Endometrium (tissue), 2 donors: ENCODE data around the gene TIMM8B.

Experiments
- FAIRE-seq: peaks from 2 replicates; lab custom pipeline; 2012; peaks lifted over from hg19 to GRCh38; lab: Jason Lieb, UNC
- donor health status: control.
- donor health status: control.

Gene TIMM8B

DNA sequence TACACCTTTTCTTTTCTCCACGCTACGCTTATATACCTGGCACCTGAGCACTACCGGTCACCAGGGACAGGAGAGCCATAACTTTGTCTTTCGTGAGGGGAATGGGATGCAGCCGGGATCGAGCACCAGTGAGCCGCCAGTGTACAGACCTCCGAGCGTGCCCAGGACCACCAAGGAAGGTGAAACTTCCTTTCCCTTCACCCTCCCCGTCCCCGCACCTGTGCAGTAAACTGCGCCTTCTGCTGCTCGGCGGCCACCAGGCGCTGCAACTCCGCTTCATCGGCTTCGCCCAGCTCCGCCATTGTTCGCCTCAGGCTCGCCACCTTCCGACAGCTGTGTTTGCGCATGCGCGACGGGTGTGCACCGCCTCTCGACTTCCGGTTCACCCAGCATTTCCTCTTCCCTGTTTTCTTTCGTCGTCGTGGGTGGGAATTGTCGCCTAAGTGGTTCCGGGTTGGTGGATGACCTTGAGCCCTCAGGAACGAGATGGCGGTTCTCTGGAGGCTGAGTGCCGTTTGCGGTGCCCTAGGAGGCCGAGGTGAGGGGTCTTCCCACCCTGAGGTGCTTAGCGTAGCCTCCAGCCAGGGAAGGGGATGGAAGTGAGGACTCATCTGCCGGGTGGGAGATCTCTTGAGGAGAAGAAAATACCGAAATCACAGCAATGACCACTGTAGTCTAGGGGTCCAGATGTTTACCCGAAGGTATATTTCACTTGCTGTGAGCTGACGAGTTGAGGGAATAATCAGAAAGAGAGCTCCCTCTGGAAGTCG, at the start of gene TIMM8B, which contains the start of gene SDHD:
TIMM8B (minus strand) TSS at position 335 of the 770 bp plus-strand sequence; CDS start at position 302, 33 bp downstream.
SDHD (plus strand) TSS at position 452 of the 770 bp plus-strand sequence; CDS start at position 487, 35 bp downstream.
- peak; percentile 57 for FAIRE-seq

GRCh38 chr11:112134473-112134872, 47.9 kb upstream of the TIMM8B start:
- FAIRE-seq, result no peak

DNA sequence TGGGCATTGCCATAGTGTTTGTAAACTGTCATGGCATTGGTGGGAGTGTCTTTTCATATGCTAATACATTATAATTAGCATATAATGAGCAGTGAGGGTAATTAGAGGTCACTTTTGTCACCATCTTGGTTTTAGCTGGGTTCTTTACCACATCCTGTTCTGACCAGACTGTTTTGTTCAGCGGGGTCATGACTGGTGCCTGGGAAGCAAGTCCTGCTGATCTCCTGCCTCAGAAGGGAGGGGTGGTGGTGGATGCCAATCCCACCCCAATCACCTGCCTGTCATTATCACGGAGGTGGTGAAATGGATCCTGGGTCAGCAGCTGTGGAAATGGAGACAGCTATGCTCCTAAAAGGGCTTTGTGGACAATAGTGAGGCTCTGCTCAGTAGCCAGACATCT, 46.2 kb upstream of the TIMM8B start:
- no peak for FAIRE-seq

DNA sequence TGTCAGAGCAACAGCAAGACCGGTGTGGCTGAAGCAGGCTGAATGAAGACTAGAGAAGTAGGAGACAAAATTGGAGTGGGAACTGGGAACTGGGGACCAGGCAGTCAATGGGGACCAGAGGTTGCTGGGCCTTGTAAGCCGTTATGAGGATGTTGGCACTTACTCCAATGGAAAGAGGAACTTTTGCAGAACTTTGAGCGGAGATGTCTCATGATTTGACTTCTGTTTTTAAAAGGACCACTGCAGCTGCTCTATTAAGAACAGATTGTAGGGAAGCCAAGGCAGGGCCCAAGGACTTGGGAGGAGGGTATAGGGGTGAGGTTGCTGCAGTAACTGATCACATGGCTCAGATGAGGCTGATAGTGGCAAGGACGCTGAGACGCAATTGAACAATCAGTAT, 43.1 kb upstream of the TIMM8B start:
- no peak for FAIRE-seq

- no peak for FAIRE-seq
Measured at GRCh38 chr11:112128483-112129121, 42.0 kb upstream of the TIMM8B start.

DNA sequence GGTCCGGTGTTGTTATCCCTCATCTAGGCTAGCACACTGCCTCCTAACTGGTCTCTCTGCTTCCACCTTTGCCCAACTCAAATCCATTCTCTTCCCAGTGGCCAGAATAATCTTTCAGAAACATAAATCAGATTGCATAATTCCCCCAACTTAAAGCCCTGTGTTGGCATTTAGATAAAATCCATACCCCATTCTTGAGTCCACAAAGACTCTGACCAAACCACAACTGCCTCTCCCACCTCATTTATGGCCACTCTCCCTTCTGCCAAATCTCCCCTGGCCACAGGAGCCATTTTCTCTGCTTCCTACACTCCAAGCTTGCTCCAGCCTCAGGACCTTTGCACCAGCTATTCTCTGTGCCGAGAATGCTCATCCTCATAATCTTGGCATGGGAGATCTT, 40.5 kb upstream of the TIMM8B start:
- no peak for FAIRE-seq

DNA sequence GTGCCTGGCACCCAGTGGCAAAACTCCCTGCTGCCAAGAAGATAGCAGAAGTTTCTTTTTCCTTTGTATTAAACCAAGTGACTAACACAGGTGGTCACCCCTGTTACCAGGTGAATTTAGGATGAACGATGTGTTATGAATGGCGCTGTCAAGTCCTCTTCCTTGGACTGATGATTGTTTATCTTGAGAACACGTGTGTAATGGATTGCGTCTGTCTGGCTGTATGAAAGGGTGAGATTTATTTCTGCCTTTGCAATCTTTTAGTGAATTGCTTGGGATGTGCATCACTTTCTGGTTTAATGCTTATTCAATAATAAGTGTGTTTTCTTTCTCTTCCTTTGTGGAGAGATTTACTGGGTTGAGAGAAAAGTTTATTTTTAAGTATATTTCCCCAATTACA, 36.6 kb upstream of the TIMM8B start:
- FAIRE-seq, result no peak

GRCh38 chr11:112121981-112122615, 35.5 kb upstream of the TIMM8B start:
- no peak for FAIRE-seq

GRCh38 chr11:112118176-112118575, 31.6 kb upstream of the TIMM8B start:
- no peak for FAIRE-seq

- FAIRE-seq, result no peak
Measured at GRCh38 chr11:112115386-112115785, 28.8 kb upstream of the TIMM8B start.

DNA sequence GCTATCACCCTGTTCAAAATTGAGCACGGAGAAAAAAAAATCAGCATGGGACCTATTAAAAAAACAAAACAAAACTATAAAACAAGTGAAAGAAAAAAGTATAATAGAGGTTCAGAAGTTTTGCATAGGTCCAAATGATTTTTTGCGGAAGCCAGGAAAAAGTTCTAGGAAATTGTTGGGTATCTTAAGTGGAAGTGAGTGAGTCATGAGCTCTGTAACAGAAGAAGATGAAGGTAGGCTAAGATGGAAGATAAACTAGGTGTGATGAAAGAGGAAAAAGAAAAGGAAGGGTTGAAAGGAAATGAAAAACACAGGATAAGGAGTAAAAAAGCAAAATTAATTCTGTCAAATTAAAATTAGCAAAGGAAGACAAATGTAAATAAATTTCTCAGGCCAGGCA, 27.9 kb upstream of the TIMM8B start:
- no peak for FAIRE-seq

DNA sequence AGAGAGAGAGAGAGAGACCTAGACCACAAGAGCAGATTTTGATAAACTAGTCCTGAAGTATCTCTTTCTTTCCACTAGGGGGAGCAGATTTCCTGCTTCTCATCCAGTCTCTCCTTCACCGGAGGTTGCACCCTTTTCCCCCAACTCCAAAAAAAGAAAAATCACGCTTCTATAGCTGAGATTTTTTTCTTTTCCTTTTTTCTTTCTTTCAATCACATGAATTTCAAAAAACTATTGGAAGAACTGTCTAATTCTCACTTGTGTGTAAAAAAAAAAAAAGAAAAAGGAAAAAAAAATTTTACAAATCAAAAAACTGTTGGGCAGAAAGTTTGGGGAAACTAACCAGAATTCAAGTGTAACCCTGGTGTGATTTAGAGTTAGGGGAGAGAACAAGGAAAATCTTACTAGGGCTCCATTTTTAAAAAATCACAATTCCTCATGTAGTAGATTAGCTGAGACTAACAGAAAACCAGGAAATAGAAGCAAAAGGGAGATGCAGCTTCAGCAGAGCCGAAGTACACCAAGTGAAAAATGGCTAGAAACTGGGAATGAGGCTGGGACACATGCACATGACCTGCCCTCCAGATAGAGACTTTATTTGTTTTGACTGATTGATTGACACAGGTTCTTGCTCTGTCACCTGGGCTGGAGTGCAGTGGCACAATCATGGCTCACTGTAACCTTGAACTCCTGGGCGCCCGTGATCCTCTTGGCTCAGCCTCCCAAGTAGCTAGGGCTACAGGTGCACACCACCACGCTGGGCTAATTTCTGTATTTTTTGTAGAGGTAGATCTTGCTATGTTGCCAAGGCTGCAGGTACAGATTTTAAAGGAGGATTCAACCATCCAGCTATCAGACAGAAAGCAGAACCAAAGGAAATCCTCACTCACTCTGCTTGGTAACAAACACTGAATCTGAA, 27.2 kb upstream of the TIMM8B start:
- FAIRE-seq, result no peak

- no peak for FAIRE-seq
Measured at GRCh38 chr11:112106070-112106469, 19.5 kb upstream of the TIMM8B start.

GRCh38 chr11:112103446-112103845, 16.9 kb upstream of the TIMM8B start:
- no peak for FAIRE-seq

GRCh38 chr11:112100462-112100861, 13.9 kb upstream of the TIMM8B start:
- no peak for FAIRE-seq

DNA sequence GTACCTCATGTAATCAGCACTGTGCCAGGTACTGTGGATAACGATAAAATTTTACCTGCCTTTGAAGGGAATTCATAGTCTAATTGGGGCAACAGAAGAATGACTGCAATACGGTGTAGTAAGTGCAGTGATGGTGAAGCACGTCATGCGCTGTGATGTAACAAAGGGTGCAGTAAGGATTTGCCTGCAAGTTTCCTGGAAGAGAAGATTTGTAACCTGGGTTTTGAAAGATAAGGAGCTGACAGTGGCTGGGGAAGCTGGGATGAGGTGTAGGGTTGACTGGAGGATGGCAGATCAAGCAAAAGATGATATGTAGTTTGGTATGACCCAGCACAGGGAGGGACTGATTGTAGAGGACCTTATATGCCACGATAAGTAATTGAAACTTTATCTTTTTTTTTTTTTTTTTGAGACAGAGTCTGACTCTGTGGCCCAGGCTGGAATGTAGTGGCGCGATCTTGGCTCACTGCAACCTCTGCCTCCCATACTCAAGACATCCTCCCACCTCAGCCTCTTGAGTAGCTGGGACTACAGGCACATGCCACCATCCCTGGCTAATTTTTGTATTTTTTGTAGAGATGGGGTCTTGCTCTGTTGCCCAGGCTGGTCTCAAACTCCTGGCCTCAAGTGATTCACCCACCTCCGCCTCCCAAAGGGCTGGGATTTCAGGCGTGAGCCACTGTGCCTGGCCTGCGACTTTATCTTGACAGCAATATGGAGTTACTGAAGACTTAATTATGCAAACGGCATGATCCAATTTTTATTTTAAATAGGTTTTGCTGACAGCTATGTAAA, 11.4 kb upstream of the TIMM8B start:
- FAIRE-seq, result no peak

- no peak for FAIRE-seq
Measured at GRCh38 chr11:112096194-112096593, 9.6 kb upstream of the TIMM8B start.

DNA sequence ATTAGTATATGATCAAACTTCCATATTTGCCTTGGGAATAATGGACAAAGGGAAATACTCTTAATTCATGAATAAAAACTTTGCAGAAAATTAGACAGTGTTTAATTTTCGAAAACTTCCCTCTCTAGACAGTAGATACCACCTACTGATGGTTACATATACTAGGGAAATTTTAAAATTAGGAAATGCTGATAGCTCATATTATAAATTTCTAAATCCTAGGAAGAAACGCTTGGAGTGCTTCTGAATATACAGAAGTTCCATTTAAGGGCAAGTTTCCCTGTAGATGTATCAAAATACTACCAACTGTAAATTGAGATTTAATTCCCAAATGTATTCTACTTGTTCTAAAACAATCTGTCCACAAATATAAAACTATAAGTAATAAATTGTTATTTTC, 8.7 kb upstream of the TIMM8B start:
- FAIRE-seq, result peak; percentile 74

DNA sequence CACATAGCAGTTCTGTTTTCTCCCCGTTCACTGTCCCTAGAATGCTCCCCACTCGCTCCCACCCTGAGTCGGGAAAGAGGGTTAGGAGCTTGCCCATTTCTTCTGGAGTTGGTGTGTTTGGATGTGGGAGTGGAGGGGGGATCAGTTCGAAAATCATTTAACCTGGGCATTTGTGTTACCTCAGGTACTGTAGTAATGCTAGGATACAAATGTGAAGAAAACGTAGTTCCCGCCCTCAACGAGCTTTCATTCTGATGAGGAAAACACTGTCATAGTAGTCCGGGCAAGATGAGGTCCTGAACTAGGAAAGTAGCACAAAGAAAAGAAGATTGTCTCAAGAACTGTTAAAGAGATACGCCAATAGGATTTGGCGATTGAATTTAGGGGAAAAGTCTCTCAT, 656 bp upstream of the TIMM8B start:
- no peak for FAIRE-seq

- FAIRE-seq, result no peak
Measured at GRCh38 chr11:112085822-112086421, 634 bp downstream of the TIMM8B start.

DNA sequence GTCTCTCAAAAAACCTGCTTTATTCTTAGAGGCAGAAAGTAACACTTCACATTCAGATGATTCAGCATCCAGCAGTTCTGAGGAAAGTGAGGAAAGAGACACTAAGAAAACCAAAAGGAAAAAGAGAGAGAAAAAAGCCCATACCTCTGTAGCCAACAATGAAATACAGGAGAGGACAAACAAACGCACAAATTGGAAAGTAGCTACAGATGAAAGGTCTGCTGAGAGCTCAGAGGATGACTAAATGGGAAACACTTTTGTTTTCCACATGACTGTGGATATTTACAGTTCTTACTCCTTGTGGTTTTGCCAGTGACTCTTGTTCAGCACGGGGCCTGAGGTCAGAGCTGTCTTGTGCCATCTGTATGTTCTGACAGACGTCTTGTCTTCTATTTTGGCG, 3.8 kb downstream of the TIMM8B start:
- FAIRE-seq, result no peak
